SKM-1 treated with dmso at 0.1 percent for 144 hours (cell line): ENCODE data around the gene STRN4.

Experiments used
- DNase-seq: peaks from one replicate; lab custom pipeline; 2025; ENCODE audit not compliant: unreplicated experiment; lab: John Stamatoyannopoulos, UW

STRN4 gene

GRCh38 chr19:46744005-46744691 lies 2.1 kb downstream of the STRN4 start:
- no peak for DNase-seq

DNA sequence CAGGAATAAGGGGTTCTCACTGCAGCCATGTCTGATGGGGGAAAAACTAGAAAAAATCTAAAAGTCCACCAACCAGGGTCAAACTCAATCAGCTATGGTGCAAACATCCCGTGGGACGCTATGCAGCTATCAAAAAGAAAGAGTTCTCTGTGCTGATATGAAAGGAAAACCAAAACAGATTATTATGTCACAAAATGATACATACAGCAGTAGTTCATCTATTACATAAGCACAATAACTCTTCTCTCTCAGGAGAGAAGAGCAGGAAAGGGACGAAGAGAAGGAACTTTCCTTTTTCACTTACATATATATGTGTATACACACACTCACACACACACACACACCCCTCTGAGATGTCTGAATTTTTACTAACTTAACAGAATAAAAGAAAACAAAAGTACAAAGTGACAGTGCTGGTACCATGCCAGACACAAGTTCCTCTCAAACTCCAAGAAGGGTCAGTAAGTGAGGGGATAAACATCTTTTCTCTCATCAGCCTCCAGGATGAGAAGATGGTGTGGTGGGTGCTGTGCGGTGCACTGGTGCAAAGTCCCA lies 3.2 kb downstream of the STRN4 start:
- no peak for DNase-seq

GRCh38 chr19:46741447-46741846 lies 4.8 kb downstream of the STRN4 start:
- no peak for DNase-seq

DNA sequence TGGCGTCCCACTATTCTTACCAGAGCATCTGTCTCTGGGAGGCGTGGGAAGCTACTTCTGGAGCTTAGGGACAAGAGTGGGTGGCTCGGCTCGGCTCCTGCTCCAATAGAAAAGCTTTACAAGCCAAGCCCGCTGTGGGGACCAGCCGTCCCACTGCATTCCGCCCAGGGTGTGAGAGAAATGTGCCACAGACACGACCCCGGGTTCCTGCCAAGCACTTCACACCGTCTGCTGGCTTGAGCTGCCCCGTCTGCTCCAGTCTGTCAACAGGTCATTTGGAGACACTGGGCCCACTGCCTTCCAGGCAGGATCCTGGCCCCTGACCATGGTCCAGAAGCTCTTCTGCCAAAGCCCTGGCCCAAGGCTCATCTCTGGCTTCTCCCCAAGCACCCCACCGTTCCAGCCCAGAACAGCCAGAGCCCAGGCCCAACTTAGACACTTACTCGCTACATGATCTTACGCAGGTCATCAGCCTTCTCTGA lies 6.9 kb downstream of the STRN4 start:
- DNase-seq, result no peak

- DNase-seq, result no peak
Measured at GRCh38 chr19:46737761-46738171, 8.5 kb downstream of the STRN4 start.

DNA sequence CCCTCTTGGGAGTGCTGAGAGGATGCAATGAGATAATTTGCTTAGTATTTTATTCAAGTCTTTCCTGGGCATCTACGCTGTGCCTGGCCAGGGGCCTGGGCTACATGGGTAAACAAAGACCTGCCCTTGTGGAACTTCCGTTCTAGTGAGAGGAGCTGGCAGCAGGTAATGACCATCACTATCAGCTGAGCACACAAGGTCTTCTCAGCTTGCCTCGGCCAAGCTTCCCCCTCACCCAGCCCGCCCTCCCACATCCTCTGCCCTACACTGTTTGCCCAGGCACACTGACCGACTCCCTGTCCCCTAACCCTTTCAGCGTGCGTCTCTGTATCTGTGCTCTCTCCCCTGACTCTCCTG lies 9.0 kb downstream of the STRN4 start:
- no peak for DNase-seq

DNA sequence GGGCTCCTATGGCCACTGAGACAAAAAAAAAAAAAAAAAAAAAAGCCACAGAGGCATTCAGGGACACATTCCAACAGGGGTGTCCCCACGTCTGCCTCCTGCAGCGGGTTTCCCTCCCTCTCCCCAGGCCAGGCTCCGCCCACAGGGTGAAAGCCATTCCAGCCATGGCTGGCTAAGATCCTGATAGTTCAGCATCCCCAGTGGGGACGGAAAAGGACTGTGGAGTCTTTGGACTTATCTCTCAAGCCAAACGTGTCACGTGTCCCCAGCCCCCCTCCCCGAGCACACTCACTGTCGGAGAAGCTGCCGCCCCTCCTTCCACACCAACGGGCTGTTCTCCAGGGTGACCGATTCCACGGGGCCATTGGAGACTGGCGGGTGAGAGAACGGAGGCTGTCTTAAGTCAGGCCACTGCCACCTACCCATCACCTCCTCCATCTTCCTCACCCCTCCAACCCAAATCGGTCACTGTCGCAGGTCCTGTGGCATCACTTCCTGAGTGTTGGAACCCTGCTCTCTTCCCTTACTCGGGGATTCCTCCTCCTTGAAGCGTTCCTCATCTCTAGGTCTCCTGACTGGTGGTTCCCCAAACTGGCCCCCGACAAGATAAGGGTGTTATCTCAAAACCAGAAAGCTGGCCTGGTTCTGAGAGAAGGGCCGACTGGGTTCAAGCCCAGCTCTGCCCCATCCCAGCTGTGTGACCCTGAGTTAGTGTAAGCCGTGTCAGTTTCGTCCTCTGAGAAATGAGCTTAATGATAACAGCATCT lies 9.5 kb downstream of the STRN4 start:
- no peak for DNase-seq

DNA sequence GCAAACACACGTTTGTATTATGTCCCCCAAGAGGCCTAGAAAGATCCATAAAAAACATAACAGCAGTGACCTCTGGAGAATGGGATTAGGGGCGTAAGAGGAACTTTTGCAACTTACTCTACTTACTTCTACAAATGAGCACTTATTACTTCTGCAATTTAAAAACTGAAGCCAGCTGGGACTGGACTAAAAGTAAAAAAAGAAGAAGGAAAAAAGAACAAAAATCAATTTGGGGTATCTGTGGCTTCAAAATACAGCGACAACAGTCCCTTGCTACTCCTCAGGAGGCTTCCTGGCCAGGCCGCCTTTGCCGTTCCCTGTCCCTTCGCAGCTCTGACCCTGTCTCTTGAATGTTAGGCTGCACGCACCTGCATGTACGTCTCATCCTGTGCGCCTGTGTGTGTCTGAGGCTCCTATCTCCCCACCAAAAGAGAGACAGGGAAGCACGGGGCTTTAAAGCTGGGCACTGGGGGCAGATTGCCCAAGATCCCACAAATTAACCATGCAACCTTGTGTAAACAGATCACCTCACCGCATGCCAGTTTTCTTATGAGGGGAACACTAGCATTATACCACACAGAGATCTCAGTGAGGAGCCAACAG lies 12.5 kb downstream of the STRN4 start:
- DNase-seq, result peak; percentile 33

DNA sequence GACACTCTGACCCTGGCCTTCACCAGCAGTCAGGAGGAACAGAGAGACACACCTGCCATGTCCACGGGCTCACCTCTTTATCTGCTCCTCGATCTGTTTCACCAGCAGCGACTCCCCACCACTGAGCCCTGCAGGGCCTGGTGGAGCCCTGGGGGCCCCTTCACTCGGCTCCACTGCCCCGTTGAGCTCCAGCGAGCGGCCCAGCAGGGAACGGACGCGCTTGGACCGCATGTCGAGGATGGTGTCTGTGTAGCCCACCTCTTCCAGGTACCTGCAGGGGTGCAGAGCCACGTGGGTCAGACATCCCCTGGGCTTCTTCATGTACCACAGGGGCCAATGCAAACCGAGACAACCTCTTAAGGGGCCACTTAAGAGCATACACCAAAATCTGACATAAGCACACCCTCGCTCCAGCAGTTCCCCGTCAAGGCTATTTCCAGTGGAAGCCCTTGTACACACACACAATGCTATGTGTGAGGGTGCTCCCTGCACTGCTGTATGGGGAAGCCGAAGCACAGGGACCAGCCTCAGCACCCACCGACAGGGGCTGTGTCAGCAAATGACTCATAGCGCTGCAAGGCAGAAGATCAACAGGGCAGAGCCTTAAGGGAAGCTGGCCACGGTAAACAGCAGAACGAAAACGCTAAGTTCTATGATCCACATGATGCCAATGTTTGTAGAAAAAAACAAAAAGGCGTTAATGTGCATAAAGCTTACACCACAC lies 13.1 kb downstream of the STRN4 start:
- DNase-seq, result peak; percentile 42

GRCh38 chr19:46732172-46732938 lies 13.9 kb downstream of the STRN4 start:
- no peak for DNase-seq

DNA sequence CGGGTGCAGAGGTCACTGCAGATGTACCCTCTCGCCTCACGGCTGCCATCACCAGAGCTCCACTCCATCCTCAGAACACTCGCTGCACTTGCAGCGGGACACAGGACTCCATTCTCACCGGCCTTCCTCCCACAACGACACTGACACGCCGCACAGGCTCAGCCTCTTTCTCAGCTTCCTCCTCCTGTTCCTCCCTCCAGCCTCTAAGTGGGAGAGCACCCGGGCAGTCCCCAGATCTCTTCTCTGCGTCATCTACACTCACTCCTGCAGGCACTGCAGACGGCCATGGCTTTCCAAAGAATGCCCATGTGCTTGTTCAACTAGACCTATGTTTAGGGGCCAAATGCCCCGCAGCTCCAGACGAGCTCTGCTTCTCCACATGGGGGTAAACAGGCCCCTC lies 14.7 kb downstream of the STRN4 start:
- no peak for DNase-seq

DNA sequence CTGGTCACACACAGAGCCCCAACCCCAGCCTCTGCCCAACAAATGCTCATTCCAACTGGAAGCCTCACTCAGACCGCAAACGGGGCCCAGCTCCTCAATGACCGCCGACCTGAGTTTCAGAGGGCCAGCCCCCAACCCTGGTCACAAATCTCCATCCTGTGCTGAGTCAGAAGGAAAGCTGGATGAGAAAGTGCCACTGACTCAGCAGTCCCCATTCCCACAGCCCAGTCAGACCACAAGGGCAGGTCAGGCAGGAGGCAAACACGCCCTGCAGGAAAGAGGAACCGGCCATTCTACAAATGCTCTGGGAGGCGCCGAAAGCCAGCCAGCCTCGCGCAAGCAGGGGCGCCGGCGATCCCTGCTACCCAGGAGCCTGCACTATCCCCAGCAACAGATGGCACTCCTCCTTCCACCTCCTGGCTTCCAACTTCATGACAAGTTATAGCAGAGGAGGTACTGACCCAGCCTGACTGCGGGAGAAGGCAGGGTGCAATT lies 15.2 kb downstream of the STRN4 start:
- peak; percentile 64 for DNase-seq

DNA sequence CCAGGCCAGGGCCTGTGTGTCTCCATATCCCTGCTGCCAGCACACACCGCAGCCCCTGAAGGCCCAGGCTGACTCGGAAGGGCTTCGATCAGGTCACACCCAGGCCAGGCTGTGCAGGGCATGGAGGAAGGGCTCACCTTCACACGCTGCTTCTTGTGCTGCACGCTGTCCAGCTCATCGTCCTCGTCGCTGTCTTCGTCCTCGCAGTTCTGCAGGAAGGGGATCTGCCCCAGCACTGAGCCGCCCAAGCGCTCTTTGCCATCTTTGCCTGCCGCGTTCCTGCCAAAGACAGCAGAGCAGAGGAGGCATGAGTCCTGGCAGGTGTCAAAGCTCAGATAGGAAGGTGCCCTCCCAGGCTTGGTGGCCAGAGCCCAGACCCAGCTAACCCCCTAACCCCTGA lies 15.7 kb downstream of the STRN4 start:
- DNase-seq, result no peak

DNA sequence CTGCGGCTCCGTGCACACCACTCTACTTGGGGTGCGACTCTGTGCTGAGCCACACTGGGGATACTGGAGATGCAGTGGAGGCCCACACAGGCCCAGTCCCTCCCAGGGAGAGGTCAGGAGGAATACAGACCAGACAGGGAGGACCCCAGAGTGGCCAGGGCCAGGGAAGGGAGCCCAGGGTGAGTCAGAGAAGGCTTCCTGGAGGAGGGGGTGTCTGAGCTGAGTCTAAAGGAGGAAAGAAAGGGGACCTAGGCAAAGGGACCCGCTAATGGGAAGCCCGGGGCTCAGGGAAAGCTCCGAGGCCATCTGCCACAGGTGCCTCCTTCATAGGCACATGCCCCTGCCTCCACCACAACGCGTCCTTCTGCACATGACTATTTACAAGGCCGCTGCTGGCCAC lies 16.1 kb downstream of the STRN4 start:
- no peak for DNase-seq

- DNase-seq, result no peak
Measured at GRCh38 chr19:46729696-46730095, 16.6 kb downstream of the STRN4 start.

GRCh38 chr19:46728693-46729339 lies 17.4 kb downstream of the STRN4 start:
- no peak for DNase-seq

- no peak for DNase-seq
Measured at GRCh38 chr19:46728208-46728607, 18.0 kb downstream of the STRN4 start.

- DNase-seq, result no peak
Measured at GRCh38 chr19:46727757-46728156, 18.5 kb downstream of the STRN4 start.

GRCh38 chr19:46726971-46727501 lies 19.2 kb downstream of the STRN4 start:
- no peak for DNase-seq

GRCh38 chr19:46726551-46726950 lies 19.7 kb downstream of the STRN4 start:
- no peak for DNase-seq
